Endothelial cell of umbilical vein (primary cell): ENCODE data around the gene AKAP14. TPM values are rescaled to one million over a fixed set of nuclear protein-coding genes. Genes with fewer than 3 reads are reported as not detected.
A peak's percentile ranks its signal among the peaks of the same experiment; 100 is the strongest.

Experiments used
- BruUV-seq: library from RNA; stranded (reverse); fragments of 400-500 nt; replicated peaks from 2 replicates; lab custom pipeline; 2021; lab: Mats Ljungman, UMichigan
- CTCF ChIA-PET: fragments of 300-600, 350-600 bp; sonication (Branson Sonifier 250); formaldehyde crosslinking; loops from one replicate; lab custom pipeline; 2021; ENCODE audit warnings: antibody characterized with exemption, inconsistent platforms; lab: Charles Lee
- POLR2A ChIA-PET: fragments of 300-600, 350-600 bp; sonication (Branson Sonifier 250); formaldehyde crosslinking; loops from one replicate; lab custom pipeline; 2021; ENCODE audit warnings: antibody characterized with exemption, inconsistent platforms; lab: Charles Lee
- DNase-seq: peaks from one replicate; pipeline ENCODE4 v3.0.0-alpha.2; 2011; ENCODE audit warnings: low read depth, low spot score
- FAIRE-seq: peaks from 2 replicates; lab custom pipeline; 2011; peaks lifted over from hg19 to GRCh38; lab: Jason Lieb, UNC
- H2AFZ ChIP-seq: 2 replicates; pipeline ENCODE4 v1.6.0; 2012; ENCODE audit warnings: low read depth, low read length, control low read depth, inconsistent platforms
- H3K27ac ChIP-seq: 2 replicates; pipeline ENCODE4 v1.5.1; 2011; ENCODE audit warnings: low read depth, mild to moderate bottlenecking, control low read depth, low read length, moderate library complexity; ENCODE audit not compliant: insufficient read depth
- H3K27me3 ChIP-seq, 2 experiments: 2 replicates each; pipeline versions ENCODE4 v1.6.0 to v1.6.1; 2011; ENCODE audit warnings: low read length in 2 of 2, mixed read lengths in 1 of 2; ENCODE audit not compliant: control insufficient read depth in 2 of 2, insufficient read depth in 2 of 2
- H3K36me3 ChIP-seq, 2 experiments: 2 replicates in 1 of 2; 3 replicates in 1 of 2; pipeline ENCODE4 v1.5.1; 2011; ENCODE audit warnings: low read length in 2 of 2, mild to moderate bottlenecking in 1 of 2, moderate library complexity in 1 of 2; ENCODE audit not compliant: control insufficient read depth in 2 of 2, insufficient read depth in 2 of 2; ENCODE audit errors: extremely low read depth in 1 of 2
- H3K4me1 ChIP-seq: 3 replicates; pipeline ENCODE4 v1.5.1; 2011; ENCODE audit warnings: mild to moderate bottlenecking, low read length; ENCODE audit not compliant: control insufficient read depth, insufficient read depth; ENCODE audit errors: extremely low read depth
- H3K4me2 ChIP-seq: 2 replicates; pipeline ENCODE4 v1.6.1; 2011; ENCODE audit warnings: low read length, control low read depth, mixed read lengths; ENCODE audit not compliant: insufficient read depth
- H3K4me3 ChIP-seq, 3 experiments: fragments of 200-600 bp in 1 of 3; sonication (generic), shearing (Covaris generic) in 1 of 3; replicated peaks in 1 of 3; 2 replicates each; pipeline ENCODE4 v1.5.1; 2011 to 2016; ENCODE audit warnings: control low read depth in 3 of 3, low read length in 3 of 3, mild to moderate bottlenecking in 2 of 3, inconsistent platforms in 1 of 3, low read depth in 1 of 3, moderate library complexity in 1 of 3; ENCODE audit not compliant: insufficient read depth in 1 of 3
- H3K79me2 ChIP-seq: 2 replicates; pipeline ENCODE4 v1.6.0; 2012; ENCODE audit warnings: low read length, inconsistent platforms; ENCODE audit not compliant: control insufficient read depth, insufficient read depth
- H3K9ac ChIP-seq: replicated peaks from 2 replicates; pipeline ENCODE3; 2011; ENCODE audit warnings: low read length, control low read depth; ENCODE audit not compliant: insufficient read depth; ENCODE audit errors: extremely low read depth
- H3K9me1 ChIP-seq: replicated peaks from 3 replicates; pipeline ENCODE4 v1.6.0; 2011; ENCODE audit warnings: mild to moderate bottlenecking, low read length; ENCODE audit not compliant: control insufficient read depth, insufficient read depth; ENCODE audit errors: extremely low read depth
- H3K9me3 ChIP-seq: replicated peaks from 2 replicates; pipeline ENCODE4 v1.5.1; 2012; ENCODE audit warnings: low read length, inconsistent platforms; ENCODE audit not compliant: control insufficient read depth, insufficient read depth
- H4K20me1 ChIP-seq: replicated peaks from 2 replicates; pipeline ENCODE3; 2011; ENCODE audit warnings: mild to moderate bottlenecking, low read length; ENCODE audit not compliant: control insufficient read depth, insufficient read depth; ENCODE audit errors: extremely low read depth
- EZH2 ChIP-seq: IDR thresholded peaks from 2 replicates; pipeline ENCODE4 v1.6.1; 2012; ENCODE audit warnings: borderline replicate concordance, low read depth, mild to moderate bottlenecking, moderate library complexity, low read length, inconsistent platforms; ENCODE audit not compliant: severe bottlenecking
- FOS ChIP-seq: IDR thresholded peaks from 2 replicates; pipeline ENCODE4 v1.6.1; 2011; ENCODE audit warnings: mild to moderate bottlenecking, low read length, moderate library complexity, borderline replicate concordance; ENCODE audit not compliant: insufficient read depth
- GATA2 ChIP-seq: IDR thresholded peaks from 2 replicates; pipeline ENCODE4 v1.7.0; 2011; ENCODE audit warnings: low read depth, mild to moderate bottlenecking, moderate library complexity, mixed read lengths, low read length; ENCODE audit not compliant: insufficient read length, insufficient read depth
- JUN ChIP-seq: IDR thresholded peaks from 2 replicates; pipeline ENCODE4 v1.6.1; 2011; ENCODE audit warnings: borderline replicate concordance, low read depth; ENCODE audit not compliant: insufficient read length, insufficient read depth
- MYC ChIP-seq: IDR thresholded peaks from one replicate; pipeline ENCODE4 v1.6.1; 2011; ENCODE audit warnings: mild to moderate bottlenecking, low read depth, low read length
- POLR2A ChIP-seq: IDR thresholded peaks from 2 replicates; pipeline ENCODE4 v1.6.1; 2012; ENCODE audit warnings: low read depth, mild to moderate bottlenecking, control low read depth, low read length
- POLR2AphosphoS5 ChIP-seq: IDR thresholded peaks from 2 replicates; pipeline ENCODE4 v1.6.1; 2012; ENCODE audit warnings: low read depth, mild to moderate bottlenecking, control low read depth, low read length, moderate library complexity; ENCODE audit not compliant: insufficient read depth
- dilution Hi-C: fragments of 300-500 bp; cut with MboI; formaldehyde crosslinking; loops from one replicate; pipeline ENCODE4 v1.15.0; 2019; ENCODE audit warnings: low sequenced_read_pairs; ENCODE audit not compliant: extremely low pct_ligation_motif_present
- intact Hi-C: fragments of 100-400 bp; cut with micrococcal nuclease; formaldehyde crosslinking; loops from one replicate; pipeline ENCODE4 v1.10.0; 2022
- polyA plus RNA-seq, 4 experiments: library from polyadenylated mRNA; depleted of rRNA in 3 of 4; stranded (reverse) in 3 of 4; unstranded in 1 of 4; fragments of >200 nt; gene quantifications; 2 replicates each; pipeline versions ENCODE4 v1.2.1 to v1.2.3, GENCODE V29; 2011 to 2012; ENCODE audit warnings: missing spikeins in 1 of 4
- total RNA-seq: library from RNA; stranded (reverse); gene quantifications from 2 replicates; pipeline ENCODE4 v1.2.3, GENCODE V29; 2021
- TF ChIP-seq, protein P1 (sequence below), 2 donors: IDR thresholded peaks; 1 replicate in 1 of 2; 2 replicates in 1 of 2; pipeline ENCODE4 v1.5.1; 2011; ENCODE audit warnings: low read length in 2 of 2, mild to moderate bottlenecking in 2 of 2, moderate library complexity in 2 of 2, control low read depth in 1 of 2, inconsistent platforms in 1 of 2, low read depth in 1 of 2; ENCODE audit not compliant: insufficient read depth in 1 of 2; ENCODE audit errors: extremely low read depth in 1 of 2
- TF ChIP-seq, protein P2 (sequence below): IDR thresholded peaks from 2 replicates; pipeline ENCODE4 v1.6.1; 2011; ENCODE audit not compliant: insufficient read depth, insufficient read length

AKAP14 gene
- total and polyA plus RNA-seq, 2 donors (not counting 3 experiments of a cell fraction or from before 2014, with no cell fraction given): not detected

GRCh38 chrX:119943185-119943988 lies 47.7 kb downstream of the AKAP14 start, which contains the start of gene NKAP:
NKAP (minus strand) TSS chrX:119943751; CDS start chrX:119943605, 146 bp downstream.
- Histone ChIP-seq H3K36me3 (no peaks in the 10 kb centered on the region), H3K4me3 (peak within 1 kb of the TSS; percentile 39 to 73 (median 61)), H3K27me3 (no peaks in the 10 kb centered on the region), H3K9me3 (no peaks in the 10 kb centered on the region), H3K9me1 (no peaks in the 10 kb centered on the region), H3K4me2 (peak within 1 kb of the TSS; percentile 64), H4K20me1 (no peaks in the 10 kb centered on the region), H3K4me1 (peaks cover 10% of the 10 kb centered on the region), H3K79me2 (peaks cover 9% of the 10 kb centered on the region), H3K9ac (peak within 1 kb of the TSS; percentile 81), H3K27ac (peak within 1 kb of the TSS; percentile 63), H2AFZ (peak within 1 kb of the TSS; percentile 84)
- DNase-seq (peak; percentile 93), FAIRE-seq (peak; percentile 97)
- ChIA-PET POLR2A (no interaction called here), CTCF (no interaction called here)
- dilution Hi-C loops (no loop called here), intact Hi-C loops (loop anchor here (2.0 kb wide), 1 partner anchor 307 kb away; the partner anchor contains the start of gene ZBTB33)
- no TSS peak for BruUV-seq
- TF ChIP-seq MYC (no peak), POLR2AphosphoS5 (peak; percentile 54), EZH2 (no peak), JUN (no peak), POLR2A (peak; percentile 43), FOS (no peak), GATA2 (no peak)
- TF ChIP-seq, protein P1, sequence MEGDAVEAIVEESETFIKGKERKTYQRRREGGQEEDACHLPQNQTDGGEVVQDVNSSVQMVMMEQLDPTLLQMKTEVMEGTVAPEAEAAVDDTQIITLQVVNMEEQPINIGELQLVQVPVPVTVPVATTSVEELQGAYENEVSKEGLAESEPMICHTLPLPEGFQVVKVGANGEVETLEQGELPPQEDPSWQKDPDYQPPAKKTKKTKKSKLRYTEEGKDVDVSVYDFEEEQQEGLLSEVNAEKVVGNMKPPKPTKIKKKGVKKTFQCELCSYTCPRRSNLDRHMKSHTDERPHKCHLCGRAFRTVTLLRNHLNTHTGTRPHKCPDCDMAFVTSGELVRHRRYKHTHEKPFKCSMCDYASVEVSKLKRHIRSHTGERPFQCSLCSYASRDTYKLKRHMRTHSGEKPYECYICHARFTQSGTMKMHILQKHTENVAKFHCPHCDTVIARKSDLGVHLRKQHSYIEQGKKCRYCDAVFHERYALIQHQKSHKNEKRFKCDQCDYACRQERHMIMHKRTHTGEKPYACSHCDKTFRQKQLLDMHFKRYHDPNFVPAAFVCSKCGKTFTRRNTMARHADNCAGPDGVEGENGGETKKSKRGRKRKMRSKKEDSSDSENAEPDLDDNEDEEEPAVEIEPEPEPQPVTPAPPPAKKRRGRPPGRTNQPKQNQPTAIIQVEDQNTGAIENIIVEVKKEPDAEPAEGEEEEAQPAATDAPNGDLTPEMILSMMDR (IDR thresholded peaks at IDR 0.05; ENCODE audit: extremely low read depth in 1 of 2, insufficient read depth in 1 of 2, low read depth in 1 of 2, low read length in 2 of 2): no peak
- TF ChIP-seq, protein P2, sequence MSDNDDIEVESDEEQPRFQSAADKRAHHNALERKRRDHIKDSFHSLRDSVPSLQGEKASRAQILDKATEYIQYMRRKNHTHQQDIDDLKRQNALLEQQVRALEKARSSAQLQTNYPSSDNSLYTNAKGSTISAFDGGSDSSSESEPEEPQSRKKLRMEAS: no peak
